Osteocyte (in vitro differentiated cells): ENCODE data around the gene KRTAP10-8. TPM values are rescaled to one million over a fixed set of nuclear protein-coding genes. Genes with fewer than 3 reads are reported as not detected.
"Not testable (repeated sequence)": the region's sequence is repeated elsewhere in the genome, so short reads cannot be mapped to it uniquely, and the experiment has no call there.

Experiments used
- DNase-seq: peaks from one replicate; pipeline ENCODE4 v3.0.0; 2021; ENCODE audit warnings: mixed read lengths; ENCODE audit not compliant: unreplicated experiment; ENCODE audit errors: extremely low spot score
- H3K27ac Mint-ChIP-seq: one replicate; pipeline ENCODE4 v1.8.0; 2021; ENCODE audit warnings: mild to moderate bottlenecking, mixed read lengths; ENCODE audit not compliant: unreplicated experiment
- H3K27me3 Mint-ChIP-seq: one replicate; pipeline ENCODE4 v1.8.0; 2021; ENCODE audit warnings: mixed read lengths; ENCODE audit not compliant: unreplicated experiment
- H3K36me3 Mint-ChIP-seq: one replicate; pipeline ENCODE4 v1.8.0; 2021; ENCODE audit warnings: mixed read lengths; ENCODE audit not compliant: unreplicated experiment
- H3K4me1 Mint-ChIP-seq: one replicate; pipeline ENCODE4 v1.8.0; 2021; ENCODE audit warnings: mixed read lengths; ENCODE audit not compliant: unreplicated experiment
- H3K4me3 Mint-ChIP-seq: one replicate; pipeline ENCODE4 v1.8.0; 2021; ENCODE audit warnings: mild to moderate bottlenecking, moderate library complexity, mixed read lengths; ENCODE audit not compliant: unreplicated experiment
- H3K9me3 Mint-ChIP-seq: one replicate; pipeline ENCODE4 v1.8.0; 2021; ENCODE audit warnings: mixed read lengths; ENCODE audit not compliant: unreplicated experiment
- CTCF ChIP-seq: fragments of 200-600 bp; sonication (generic); IDR thresholded peaks from 2 replicates; pipeline ENCODE4 v1.5.0; 2021; ENCODE audit warnings: antibody characterized with exemption, mild to moderate bottlenecking, moderate library complexity
- total RNA-seq: library from RNA; stranded (reverse); gene quantifications from 2 replicates; pipeline ENCODE4 v1.2.1, GENCODE V29; 2021

KRTAP10-8 gene
- total RNA-seq, 1 donor from 2014 or later = not detected

- no peak for DNase-seq
- no peaks in the 10 kb centered on the region for H3K36me3 Mint-ChIP-seq
- no peaks in the 10 kb centered on the region for H3K4me1 Mint-ChIP-seq
- H3K27ac Mint-ChIP-seq = no peak overlapping the region
- peaks cover 26% of the 10 kb centered on the region for H3K9me3 Mint-ChIP-seq
- H3K27me3 Mint-ChIP-seq = peaks cover 18% of the 10 kb centered on the region
- H3K4me3 Mint-ChIP-seq = no peak overlapping the region
- TF ChIP-seq CTCF = no peak
These were observed 2.7 kb upstream of the KRTAP10-8 start for GRCh38 chr21:44609193-44609592.

GRCh38 chr21:44610157-44610843 is 1.6 kb upstream of the KRTAP10-8 start:
- not testable (repeated sequence) for H3K4me1 Mint-ChIP-seq, H3K27me3 Mint-ChIP-seq
- DNase-seq = peak; percentile 69

GRCh38 chr21:44611551-44611950 is 328 bp upstream of the KRTAP10-8 start:
- no peaks in the 10 kb centered on the region for H3K4me1 Mint-ChIP-seq
- H3K9me3 Mint-ChIP-seq = peaks cover 21% of the 10 kb centered on the region
- H3K27ac Mint-ChIP-seq = no peak overlapping the region
- TF ChIP-seq CTCF = no peak
- no peak overlapping the region for H3K4me3 Mint-ChIP-seq
- H3K36me3 Mint-ChIP-seq = no peaks in the 10 kb centered on the region
- peaks cover under 1% of the 10 kb centered on the region for H3K27me3 Mint-ChIP-seq
- peak; percentile 64 for DNase-seq

More at GRCh38 chr21:44610157-44610843, 1.6 kb upstream of the KRTAP10-8 start:
- not testable (repeated sequence) for H3K36me3 Mint-ChIP-seq, H3K27ac Mint-ChIP-seq, H3K4me3 Mint-ChIP-seq
- peaks cover 21% of the 10 kb centered on the region for H3K9me3 Mint-ChIP-seq

GRCh38 chr21:44612669-44613229 is 870 bp downstream of the KRTAP10-8 start:
- Mint-ChIP-seq H3K9me3 (peaks cover 21% of the 10 kb centered on the region), H3K4me3 (no peak overlapping the region), H3K4me1 (no peaks in the 10 kb centered on the region), H3K27ac (no peak overlapping the region), H3K27me3 (peaks cover 2% of the 10 kb centered on the region), H3K36me3 (no peaks in the 10 kb centered on the region)
- DNase-seq = peak; percentile 79
- no peak for TF ChIP-seq CTCF

- DNase-seq = peak; percentile 80
- Mint-ChIP-seq H3K9me3 (peaks cover 21% of the 10 kb centered on the region), H3K36me3 (no peaks in the 10 kb centered on the region), H3K27me3 (peaks cover 4% of the 10 kb centered on the region), H3K27ac (no peak overlapping the region), H3K4me1 (no peaks in the 10 kb centered on the region), H3K4me3 (no peak overlapping the region)
- TF ChIP-seq CTCF = no peak
These were observed 1.7 kb downstream of the KRTAP10-8 start for GRCh38 chr21:44613386-44614155.
